ENCODE data around the gene SLC6A15. TPM values are rescaled to one million over a fixed set of nuclear protein-coding genes. Genes with fewer than 3 reads are reported as not detected.
A peak's percentile ranks its signal among the peaks of the same experiment; 100 is the strongest.

The SLC6A15 gene
- total RNA-seq, 4 donors from 2014 or later: 2.2 to 5.9 (median 4.0) TPM

DNA sequence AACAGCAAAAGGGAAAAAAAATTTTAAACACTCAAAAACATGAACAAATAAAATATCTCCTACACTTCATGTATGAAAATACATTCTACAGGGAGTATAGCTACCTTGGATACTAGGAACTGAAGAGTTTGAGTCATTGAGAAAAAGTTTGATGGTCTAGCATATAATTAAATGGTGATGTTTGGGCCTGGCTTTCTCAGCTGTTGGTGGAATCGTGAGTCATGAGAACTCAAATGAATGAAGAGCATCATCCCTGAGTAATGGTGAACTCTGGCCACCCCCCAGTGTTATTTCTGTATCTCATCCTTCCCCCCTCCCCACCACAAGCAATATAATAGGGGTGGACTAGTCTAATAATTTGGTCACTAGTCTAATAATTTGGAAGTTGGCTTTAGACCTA lies 6.7 kb upstream of the SLC6A15 start:
- Histone ChIP-seq H3K27me3 (peaks cover 5% of the 10 kb centered on the region), H3K4me1 (no peaks in the 10 kb centered on the region), H3K9me3 (no peaks in the 10 kb centered on the region), H3K4me3 (no peak overlapping the region), H3K36me3 (no peaks in the 10 kb centered on the region), H3K27ac (no peak overlapping the region)
- 74% methylated on average over 1 of the region's 1 CpG for WGBS
- DNase-seq (ENCODE audit: low spot score in 2 of 2): no peak
- TF ChIP-seq POLR2AphosphoS5 (IDR thresholded peaks at IDR 0.05) (no peak), POLR2A (IDR thresholded peaks at IDR 0.05) (no peak), EP300 (IDR thresholded peaks at IDR 0.05) (no peak)
- TF ChIP-seq, protein P1, sequence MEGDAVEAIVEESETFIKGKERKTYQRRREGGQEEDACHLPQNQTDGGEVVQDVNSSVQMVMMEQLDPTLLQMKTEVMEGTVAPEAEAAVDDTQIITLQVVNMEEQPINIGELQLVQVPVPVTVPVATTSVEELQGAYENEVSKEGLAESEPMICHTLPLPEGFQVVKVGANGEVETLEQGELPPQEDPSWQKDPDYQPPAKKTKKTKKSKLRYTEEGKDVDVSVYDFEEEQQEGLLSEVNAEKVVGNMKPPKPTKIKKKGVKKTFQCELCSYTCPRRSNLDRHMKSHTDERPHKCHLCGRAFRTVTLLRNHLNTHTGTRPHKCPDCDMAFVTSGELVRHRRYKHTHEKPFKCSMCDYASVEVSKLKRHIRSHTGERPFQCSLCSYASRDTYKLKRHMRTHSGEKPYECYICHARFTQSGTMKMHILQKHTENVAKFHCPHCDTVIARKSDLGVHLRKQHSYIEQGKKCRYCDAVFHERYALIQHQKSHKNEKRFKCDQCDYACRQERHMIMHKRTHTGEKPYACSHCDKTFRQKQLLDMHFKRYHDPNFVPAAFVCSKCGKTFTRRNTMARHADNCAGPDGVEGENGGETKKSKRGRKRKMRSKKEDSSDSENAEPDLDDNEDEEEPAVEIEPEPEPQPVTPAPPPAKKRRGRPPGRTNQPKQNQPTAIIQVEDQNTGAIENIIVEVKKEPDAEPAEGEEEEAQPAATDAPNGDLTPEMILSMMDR (IDR thresholded peaks at IDR 0.05): no peak

- Histone ChIP-seq H3K9me3 (no peaks in the 10 kb centered on the region), H3K36me3 (no peaks in the 10 kb centered on the region), H3K4me1 (peaks cover 28% of the 10 kb centered on the region), H3K4me3 (peak overlapping the region; percentile 48), H3K27me3 (peaks cover 41% of the 10 kb centered on the region), H3K27ac (no peak overlapping the region)
- WGBS: 8% methylated on average over 9 of the region's 9 CpGs
- TF ChIP-seq, protein P1 (IDR thresholded peaks at IDR 0.05): no peak
- TF ChIP-seq POLR2A (IDR thresholded peaks at IDR 0.05): no peak
- no peak for TF ChIP-seq POLR2AphosphoS5 (IDR thresholded peaks at IDR 0.05)
- TF ChIP-seq EP300 (IDR thresholded peaks at IDR 0.05): no peak
- DNase-seq (ENCODE audit: low spot score in 2 of 2): no peak
These were observed 523 bp upstream of the SLC6A15 start for GRCh38 chr12:84913129-84913515.

GRCh38 chr12:84911271-84912197 lies 1.1 kb downstream of the SLC6A15 start:
- 3% methylated on average over 48 of the region's 48 CpGs for WGBS
- H3K27me3 ChIP-seq: peaks cover 44% of the 10 kb centered on the region
- DNase-seq (ENCODE audit: low spot score in 2 of 2): peak; percentile 72 to 86
- no peak overlapping the region for H3K27ac ChIP-seq
- no peaks in the 10 kb centered on the region for H3K36me3 ChIP-seq
- TF ChIP-seq EP300 (IDR thresholded peaks at IDR 0.05): no peak
- no peak for TF ChIP-seq POLR2A (IDR thresholded peaks at IDR 0.05)
- TF ChIP-seq, protein P1 (IDR thresholded peaks at IDR 0.05): no peak
- TF ChIP-seq POLR2AphosphoS5 (IDR thresholded peaks at IDR 0.05): no peak
- peak overlapping the region; percentile 48 for H3K4me3 ChIP-seq
- H3K9me3 ChIP-seq: no peaks in the 10 kb centered on the region
- H3K4me1 ChIP-seq: peaks cover 28% of the 10 kb centered on the region

GRCh38 chr12:84910549-84911241 lies 1.9 kb downstream of the SLC6A15 start:
- Histone ChIP-seq H3K27me3 (peaks cover 42% of the 10 kb centered on the region), H3K4me3 (peak overlapping the region; percentile 48)

More at GRCh38 chr12:84910549-84911241, 1.9 kb downstream of the SLC6A15 start:
- H3K9me3 ChIP-seq: no peaks in the 10 kb centered on the region
- no peaks in the 10 kb centered on the region for H3K36me3 ChIP-seq
- TF ChIP-seq, protein P1 (IDR thresholded peaks at IDR 0.05): no peak
- TF ChIP-seq POLR2AphosphoS5 (IDR thresholded peaks at IDR 0.05): no peak
- TF ChIP-seq POLR2A (IDR thresholded peaks at IDR 0.05): no peak
- no peak for TF ChIP-seq EP300 (IDR thresholded peaks at IDR 0.05)
- WGBS: 16% methylated on average over 21 of the region's 21 CpGs
- H3K27ac ChIP-seq: no peak overlapping the region
- peaks cover 28% of the 10 kb centered on the region for H3K4me1 ChIP-seq
- peak in 1 of 2 donors; percentile 55 for DNase-seq (ENCODE audit: low spot score in 2 of 2)
